Left lung (tissue), 10 donors: ENCODE data around the gene PSME3IP1. TPM values are rescaled to one million over a fixed set of nuclear protein-coding genes. Genes with fewer than 3 reads are reported as not detected.

ENCODE experiments used
- ATAC-seq: fragments of 200-7000 bp; cut with Tn5 transposase; one replicate; pipeline ENCODE4 v1.9.1; 2020; ENCODE audit warnings: moderate library complexity
- DNase-seq, 4 donors: peaks; one replicate each; pipeline ENCODE4 v3.0.0-alpha.2; 2013 to 2020
- H3K27ac ChIP-seq, 2 donors: fragments of 200-600 bp; sonication (generic) in 1 of 2; one replicate each; pipeline versions ENCODE4 v1.5.0 to v1.8.0; 2020 to 2021
- H3K27me3 ChIP-seq, 2 donors: fragments of 200-600 bp; sonication (generic) in 1 of 2; one replicate each; pipeline versions ENCODE4 v1.5.0 to v1.8.0; 2020 to 2021
- H3K36me3 ChIP-seq, 2 donors: fragments of 200-600 bp; sonication (generic) in 1 of 2; one replicate each; pipeline versions ENCODE4 v1.5.0 to v1.8.0; 2020 to 2021
- H3K4me1 ChIP-seq, 2 donors: fragments of 200-600 bp; one replicate each; pipeline ENCODE4 v1.8.0; 2021
- H3K4me3 ChIP-seq, 2 donors: fragments of 200-600 bp; sonication (generic) in 1 of 2; one replicate each; pipeline versions ENCODE4 v1.5.0 to v1.8.0; 2020 to 2021; ENCODE audit warnings: mild to moderate bottlenecking in 1 of 2
- H3K9me3 ChIP-seq, 2 donors: fragments of 200-600 bp; sonication (generic) in 1 of 2; one replicate each; pipeline versions ENCODE4 v1.5.0 to v1.8.0; 2020 to 2021
- intact Hi-C, 2 donors: fragments of 100-400 bp; cut with DNase I; formaldehyde crosslinking; loops; one replicate each; pipeline versions ENCODE4 v1.11.2 to v1.14.2; 2022
- polyA plus RNA-seq, 6 donors: library from polyadenylated mRNA; unstranded; fragments of 120-200 nt; gene quantifications; one replicate each; pipeline ENCODE4 v1.2.1, GENCODE V29; 2013; ENCODE audit not compliant: insufficient read length in 6 of 6
- total RNA-seq, 2 donors: library from RNA; stranded (reverse); fragmentation: NEBNext Ultra II Directional; extraction: Animal tissue kit (Norgen Biotek cat#: 25700); gene quantifications; one replicate each; pipeline ENCODE4 v1.2.1, GENCODE V29; 2021
- TF ChIP-seq, protein P1 (sequence below), 2 donors: fragments of 200-600 bp; sonication (generic) in 1 of 2; IDR thresholded peaks; one replicate each; pipeline versions ENCODE4 v1.5.0 to v1.8.0; 2021; ENCODE audit warnings: antibody characterized with exemption in 2 of 2
- donor health status: DM: no; HTN: yes; CAD: no.
- donor health status: DM: no; HTN: no; CAD: no.

Gene PSME3IP1
- total and polyA plus RNA-seq, 8 donors = 53.1 to 123 (median 104) TPM

DNA sequence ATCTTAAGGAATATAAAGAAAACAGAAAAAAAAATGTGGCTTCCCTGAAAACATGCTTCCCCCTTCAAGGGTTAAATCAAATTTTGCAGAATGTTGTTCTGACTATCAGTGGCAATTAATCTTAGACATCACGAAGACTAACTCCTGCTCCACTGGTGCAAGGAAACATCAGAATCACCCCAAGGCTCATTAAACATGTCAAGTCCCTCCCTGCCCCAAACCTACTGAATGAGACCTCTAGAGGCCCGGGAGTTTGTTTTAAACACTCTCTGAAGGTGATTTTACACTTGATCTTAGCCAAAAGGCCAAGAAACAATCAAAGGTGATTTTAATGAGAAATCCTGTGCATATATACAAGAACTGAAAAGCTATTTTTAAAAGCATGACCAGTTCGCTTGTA lies 18.3 kb downstream of the PSME3IP1 start:
- TF ChIP-seq, protein P1, sequence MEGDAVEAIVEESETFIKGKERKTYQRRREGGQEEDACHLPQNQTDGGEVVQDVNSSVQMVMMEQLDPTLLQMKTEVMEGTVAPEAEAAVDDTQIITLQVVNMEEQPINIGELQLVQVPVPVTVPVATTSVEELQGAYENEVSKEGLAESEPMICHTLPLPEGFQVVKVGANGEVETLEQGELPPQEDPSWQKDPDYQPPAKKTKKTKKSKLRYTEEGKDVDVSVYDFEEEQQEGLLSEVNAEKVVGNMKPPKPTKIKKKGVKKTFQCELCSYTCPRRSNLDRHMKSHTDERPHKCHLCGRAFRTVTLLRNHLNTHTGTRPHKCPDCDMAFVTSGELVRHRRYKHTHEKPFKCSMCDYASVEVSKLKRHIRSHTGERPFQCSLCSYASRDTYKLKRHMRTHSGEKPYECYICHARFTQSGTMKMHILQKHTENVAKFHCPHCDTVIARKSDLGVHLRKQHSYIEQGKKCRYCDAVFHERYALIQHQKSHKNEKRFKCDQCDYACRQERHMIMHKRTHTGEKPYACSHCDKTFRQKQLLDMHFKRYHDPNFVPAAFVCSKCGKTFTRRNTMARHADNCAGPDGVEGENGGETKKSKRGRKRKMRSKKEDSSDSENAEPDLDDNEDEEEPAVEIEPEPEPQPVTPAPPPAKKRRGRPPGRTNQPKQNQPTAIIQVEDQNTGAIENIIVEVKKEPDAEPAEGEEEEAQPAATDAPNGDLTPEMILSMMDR (IDR thresholded peaks at IDR 0.05) = no peak
- intact Hi-C loops = loop anchor here (5.0 to 10.0 kb wide), 3 partner anchors 80 to 293 kb away; no protein-coding TSS in a partner anchor
- H3K27me3 ChIP-seq = no peaks in the 10 kb centered on the region
- peaks cover 10 to 27% of the 10 kb centered on the region in 2 donors for H3K4me1 ChIP-seq
- H3K27ac ChIP-seq = peak overlapping the region; percentile 52 to 77
- H3K36me3 ChIP-seq = peaks cover 0 to 71% of the 10 kb centered on the region in 2 donors
- no peak overlapping the region for H3K4me3 ChIP-seq
- DNase-seq (no peak), ATAC-seq (peak; percentile 32)
- no peaks in the 10 kb centered on the region for H3K9me3 ChIP-seq

DNA sequence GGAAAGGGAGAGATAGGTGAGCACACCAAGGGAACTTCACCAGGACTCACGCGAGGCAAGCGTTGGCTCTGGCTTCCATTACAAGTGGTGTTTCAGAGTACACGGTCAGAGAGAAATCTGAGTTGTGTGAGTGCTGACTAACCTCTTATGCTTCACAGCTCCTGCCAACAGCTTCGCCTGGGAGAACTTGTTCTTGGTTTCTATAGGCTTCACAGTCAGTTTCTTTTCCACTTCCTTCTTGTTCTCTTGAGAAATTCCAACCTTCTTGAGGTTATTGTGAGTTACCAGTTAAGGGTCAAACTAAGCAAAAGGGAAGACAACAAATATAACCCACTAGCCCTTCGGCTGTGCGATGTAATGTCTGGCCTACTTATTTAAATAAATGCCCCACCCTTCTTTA lies 18.9 kb downstream of the PSME3IP1 start:
- TF ChIP-seq, protein P1 (IDR thresholded peaks at IDR 0.05) = no peak
- intact Hi-C loops = loop anchor here (5.0 to 10.0 kb wide), 3 partner anchors 80 to 292 kb away; no protein-coding TSS in a partner anchor
- DNase-seq = peak in 1 of 4 donors; percentile 77
- no peak overlapping the region for H3K4me3 ChIP-seq
- peaks cover 10 to 27% of the 10 kb centered on the region in 2 donors for H3K4me1 ChIP-seq
- H3K9me3 ChIP-seq = no peaks in the 10 kb centered on the region
- peak overlapping the region; percentile 52 to 77 for H3K27ac ChIP-seq
- H3K36me3 ChIP-seq = peaks cover 0 to 71% of the 10 kb centered on the region in 2 donors
- ATAC-seq = peak; percentile 92
- H3K27me3 ChIP-seq = no peaks in the 10 kb centered on the region

DNA sequence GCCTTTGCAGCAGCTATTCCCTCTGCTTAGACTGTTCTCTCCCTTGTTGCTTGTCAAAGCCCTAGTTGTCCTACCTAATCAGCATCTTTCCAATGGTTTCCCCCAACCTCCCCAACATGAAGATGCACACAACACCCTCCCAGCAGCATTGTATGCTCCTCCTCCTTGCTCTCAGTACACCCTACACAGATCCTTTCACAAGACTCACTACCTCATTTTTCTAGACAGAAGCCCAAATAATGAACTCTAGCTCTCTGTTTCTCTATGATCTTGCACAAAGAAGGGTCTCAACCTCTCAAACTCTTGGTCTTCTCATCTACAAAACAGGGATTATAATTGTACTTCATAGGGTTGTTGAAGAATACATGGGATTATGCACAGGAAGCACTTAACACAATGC lies 19.4 kb downstream of the PSME3IP1 start:
- no peaks in the 10 kb centered on the region for H3K9me3 ChIP-seq
- H3K27me3 ChIP-seq = no peaks in the 10 kb centered on the region
- DNase-seq (no peak), ATAC-seq (peak; percentile 3)
- TF ChIP-seq, protein P1 (IDR thresholded peaks at IDR 0.05) = no peak
- H3K4me1 ChIP-seq = peaks cover 10 to 27% of the 10 kb centered on the region in 2 donors
- no peak overlapping the region for H3K4me3 ChIP-seq
- intact Hi-C loops = loop anchor here (5.0 to 10.0 kb wide), 3 partner anchors 79 to 292 kb away; no protein-coding TSS in a partner anchor
- peak overlapping the region; percentile 50 to 77 for H3K27ac ChIP-seq
- H3K36me3 ChIP-seq = peaks cover 0 to 71% of the 10 kb centered on the region in 2 donors

- no peaks in the 10 kb centered on the region for H3K9me3 ChIP-seq
- H3K36me3 ChIP-seq = peaks cover 0 to 68% of the 10 kb centered on the region in 2 donors
- H3K4me1 ChIP-seq = peaks cover 10 to 29% of the 10 kb centered on the region in 2 donors
- H3K27ac ChIP-seq = peak overlapping the region; percentile 50 to 77
- intact Hi-C loops = loop anchor here (5.0 to 10.0 kb wide), 3 partner anchors 79 to 291 kb away; no protein-coding TSS in a partner anchor
- TF ChIP-seq, protein P1 (IDR thresholded peaks at IDR 0.05) = no peak
- no peak overlapping the region for H3K4me3 ChIP-seq
- H3K27me3 ChIP-seq = no peaks in the 10 kb centered on the region
- DNase-seq (no peak), ATAC-seq (no peak)
Measured at GRCh38 chr16:57165938-57166337, 19.9 kb downstream of the PSME3IP1 start.

DNA sequence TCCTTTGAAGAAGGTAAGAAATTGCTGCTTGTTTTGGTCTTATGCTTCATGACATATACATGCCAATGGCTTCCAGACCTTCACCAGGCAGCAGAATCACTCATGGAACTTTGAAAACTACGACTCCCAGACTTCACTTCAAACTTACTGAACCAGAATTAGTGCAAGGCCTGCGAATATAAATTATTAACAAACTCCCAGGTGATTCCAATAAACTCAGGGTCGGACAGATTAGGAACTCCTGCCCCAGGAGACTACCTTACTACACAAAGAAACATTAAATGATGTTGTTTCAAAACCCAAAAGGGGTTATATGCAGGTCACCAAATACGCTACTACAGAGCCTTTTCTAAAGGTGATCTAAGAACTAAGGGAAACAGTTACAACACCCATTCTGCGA lies 20.4 kb downstream of the PSME3IP1 start:
- no peaks in the 10 kb centered on the region for H3K27me3 ChIP-seq
- intact Hi-C loops = loop anchor here (5.0 to 10.0 kb wide), 3 partner anchors 78 to 291 kb away; no protein-coding TSS in a partner anchor
- ATAC-seq (no peak), DNase-seq (no peak)
- peaks cover 10 to 33% of the 10 kb centered on the region in 2 donors for H3K4me1 ChIP-seq
- H3K9me3 ChIP-seq = no peaks in the 10 kb centered on the region
- TF ChIP-seq, protein P1 (IDR thresholded peaks at IDR 0.05) = no peak
- peaks cover 0 to 63% of the 10 kb centered on the region in 2 donors for H3K36me3 ChIP-seq
- no peak overlapping the region for H3K4me3 ChIP-seq
- H3K27ac ChIP-seq = no peak overlapping the region
